Activated CD8-positive, alpha-beta memory T cell treated with anti-CD3 and anti-CD28 coated beads for 36 hours (primary cell): ENCODE results near the gene KCNMB3. TPM values are rescaled to one million over a fixed set of nuclear protein-coding genes. Genes with fewer than 3 reads are reported as not detected.
"Not testable (repeated sequence)": the region's sequence is repeated elsewhere in the genome, so short reads cannot be mapped to it uniquely, and the experiment has no call there.

Experiments
- CTCF ChIA-PET: fragments of 350-600 bp; sonication (Branson Sonifier 250); formaldehyde crosslinking; loops from one replicate; lab custom pipeline; 2021; ENCODE audit warnings: antibody characterized with exemption; lab: Charles Lee
- POLR2A ChIA-PET: fragments of 350-600 bp; sonication (Branson Sonifier 250); formaldehyde crosslinking; loops from one replicate; lab custom pipeline; 2021; ENCODE audit warnings: antibody characterized with exemption; lab: Charles Lee
- total RNA-seq, 2 experiments: library from RNA; stranded (reverse); gene quantifications; one replicate each; pipeline ENCODE4 v1.2.3, GENCODE V29; 2021

The KCNMB3 gene
- total RNA-seq, 2 experiments from 2014 or later = 0.23 to 0.76 TPM

DNA sequence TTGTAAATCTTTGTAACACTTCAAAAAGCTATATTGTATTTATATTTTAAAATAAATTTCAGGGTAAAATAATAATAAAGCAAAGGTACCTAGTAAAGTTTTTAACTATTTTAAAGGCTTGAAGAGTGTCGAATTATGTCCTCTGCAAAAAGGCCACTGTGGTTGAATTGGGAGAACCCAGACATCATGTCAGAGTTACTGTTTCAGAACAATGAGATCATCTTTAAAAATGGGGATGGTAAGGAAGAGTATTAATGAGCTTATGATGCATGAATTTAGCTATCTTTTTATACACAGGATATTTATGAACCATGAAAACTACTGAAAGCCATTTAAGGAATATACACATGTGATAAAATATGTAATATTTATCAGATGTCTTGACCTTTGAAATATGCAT lies 26.3 kb downstream of the KCNMB3 start:
- ChIA-PET CTCF (no interaction called here), POLR2A (no interaction called here)

DNA sequence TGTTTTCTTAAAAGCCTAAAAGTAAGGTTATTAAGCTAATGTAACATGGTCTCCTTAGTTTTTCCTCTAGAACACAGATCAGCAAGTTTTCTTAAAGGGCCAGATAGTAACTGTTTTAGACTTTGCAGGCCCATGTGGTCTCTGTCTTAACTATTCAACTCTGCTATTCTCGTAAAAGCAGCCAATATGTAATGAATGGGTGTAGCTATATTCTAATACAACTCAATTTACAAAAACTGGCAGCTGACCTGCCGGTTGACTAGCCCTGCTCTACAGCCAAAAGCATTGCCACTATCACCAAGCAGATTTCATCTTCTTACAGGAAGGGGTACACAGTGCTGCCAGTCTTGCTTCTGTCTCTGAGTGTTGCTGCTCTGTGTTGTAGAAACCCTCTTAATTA lies 27.4 kb downstream of the KCNMB3 start:
- ChIA-PET POLR2A (no interaction called here), CTCF (no interaction called here)

GRCh38 chr3:179218213-179218612 lies 32.7 kb downstream of the KCNMB3 start:
- POLR2A ChIA-PET, CTCF ChIA-PET: not testable (repeated sequence)

DNA sequence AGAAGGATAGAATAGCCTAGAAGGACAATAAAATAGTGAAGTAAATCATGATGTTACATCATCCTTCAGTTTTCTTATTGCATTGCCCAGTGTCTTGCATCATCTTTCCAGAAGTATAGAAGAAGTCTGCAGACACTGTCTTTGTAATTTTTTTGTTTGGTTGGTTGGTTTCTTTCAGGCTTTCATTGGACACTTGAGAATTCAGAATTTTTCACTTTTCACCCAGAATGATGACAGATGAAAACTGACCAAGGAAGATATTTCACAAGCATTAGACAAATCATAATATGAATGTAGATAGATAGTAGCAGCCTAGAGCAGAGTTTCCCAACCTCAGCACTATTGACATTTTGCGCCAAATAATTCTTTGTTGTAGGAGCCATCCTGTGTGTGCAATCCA lies 35.4 kb downstream of the KCNMB3 start:
- CTCF ChIA-PET, POLR2A ChIA-PET: not testable (repeated sequence)

DNA sequence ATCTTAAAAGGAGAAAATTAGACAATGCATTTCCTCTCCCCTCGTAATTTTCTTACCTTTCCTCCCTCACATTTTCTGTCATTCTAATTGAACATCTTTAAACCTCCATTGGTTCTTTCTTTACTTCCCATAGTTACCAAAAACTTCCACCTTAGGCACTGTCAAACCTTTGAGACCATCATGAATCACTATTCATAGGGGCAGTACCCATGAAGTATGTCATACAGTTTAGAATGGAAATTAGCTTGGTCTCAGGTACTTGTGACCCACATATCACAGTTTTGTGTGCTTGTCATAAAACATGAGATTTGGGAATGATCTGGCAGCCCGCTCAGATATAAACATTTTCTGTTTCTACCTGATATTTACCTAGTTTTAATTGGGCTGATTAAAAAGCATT lies 50.1 kb downstream of the KCNMB3 start:
- CTCF ChIA-PET = no interaction called here
- POLR2A ChIA-PET = no interaction called here

- POLR2A ChIA-PET = no interaction called here
- CTCF ChIA-PET = interaction anchor here (0.5 to 1.6 kb wide), 2 partner anchors 48 to 453 kb away, joined by 3 to 5 read pairs; no protein-coding TSS in a partner anchor
Measured at GRCh38 chr3:179196700-179197099, 54.2 kb downstream of the KCNMB3 start.

- POLR2A ChIA-PET = no interaction called here
- CTCF ChIA-PET = interaction anchor here (1.6 kb wide), 1 partner anchor 47 kb away, joined by 5 read pairs; no protein-coding TSS in a partner anchor
Measured at GRCh38 chr3:179196098-179196497, 54.8 kb downstream of the KCNMB3 start.

GRCh38 chr3:179194931-179195330 lies 56.0 kb downstream of the KCNMB3 start:
- ChIA-PET POLR2A (interaction anchor here (2.0 kb wide), 1 partner anchor 46 kb away, joined by 11 read pairs; the partner anchor contains the start of gene PIK3CA), CTCF (interaction anchor here (0.5 to 1.6 kb wide), 2 partner anchors 46 to 106 kb away, joined by 3 to 5 read pairs; no protein-coding TSS in a partner anchor)

Other genes starting within 250 kb of the KCNMB3 start
- gene ZMAT3, start 179.3 kb downstream of the KCNMB3 start, total RNA-seq = 10 to 100 TPM; 11.3 to 11.6 TPM
- gene PIK3CA, start 102.8 kb downstream of the KCNMB3 start, total RNA-seq = 10 to 100 TPM; 16.6 to 17.7 TPM
- 10 to 100 TPM; 42.4 to 44.2 TPM for gene ZNF639, start 71.9 kb upstream of the KCNMB3 start, total RNA-seq
- gene MFN1, start 96.6 kb upstream of the KCNMB3 start, total RNA-seq = 10 to 100 TPM; 32.7 to 33.7 TPM
- 1 to 10 TPM; 1.4 TPM for gene GNB4, start 200.4 kb upstream of the KCNMB3 start, total RNA-seq